BJ (cell line): ENCODE results near the gene PIBF1. TPM values are rescaled to one million over a fixed set of nuclear protein-coding genes. Genes with fewer than 3 reads are reported as not detected.
"Not testable (repeated sequence)": the region's sequence is repeated elsewhere in the genome, so short reads cannot be mapped to it uniquely, and the experiment has no call there.

Source experiments
- CTCF ChIA-PET: fragments of 350-600 bp; formaldehyde crosslinking; extraction: SDS; loops from one replicate; lab custom pipeline; 2021; ENCODE audit warnings: antibody characterized with exemption, inconsistent platforms; lab: Yijun Ruan, JAX
- POLR2A ChIA-PET: fragments of 300-600 bp; sonication (Branson Sonifier 250); formaldehyde crosslinking; extraction: SDS; loops from one replicate; lab custom pipeline; 2021; ENCODE audit warnings: antibody characterized with exemption; lab: Charles Lee
- DNase-seq: peaks from one replicate; pipeline ENCODE4 v3.0.0-alpha.2; 2011; ENCODE audit warnings: low read depth
- H3K27me3 ChIP-seq: 2 replicates; pipeline ENCODE4 v1.6.0; 2011; ENCODE audit warnings: low read length; ENCODE audit not compliant: control insufficient read depth, insufficient read depth
- H3K36me3 ChIP-seq: 2 replicates; pipeline ENCODE4 v1.5.1; 2011; ENCODE audit warnings: low read length; ENCODE audit not compliant: control insufficient read depth, insufficient read depth
- H3K4me3 ChIP-seq: 2 replicates; pipeline ENCODE4 v1.5.1; 2011; ENCODE audit warnings: low read depth, mild to moderate bottlenecking, control low read depth, low read length
- CTCF ChIP-seq: IDR thresholded peaks from 2 replicates; pipeline ENCODE4 v1.5.1; 2011; ENCODE audit warnings: low read depth, mild to moderate bottlenecking, control low read depth, inconsistent platforms, low read length, moderate library complexity; ENCODE audit not compliant: insufficient read depth
- polyA plus RNA-seq: library from polyadenylated mRNA; depleted of rRNA; stranded (reverse); fragments of >200 nt; gene quantifications from 2 replicates; pipeline ENCODE4 v1.2.3, GENCODE V29; 2011

The PIBF1 gene
- polyA plus RNA-seq, 1 experiment, result 1.7 TPM

GRCh38 chr13:73045031-73045430, 263.1 kb downstream of the PIBF1 start:
- POLR2A ChIA-PET, result no interaction called here
- Histone ChIP-seq H3K36me3 (no peaks in the 10 kb centered on the region), H3K27me3 (no peaks in the 10 kb centered on the region), H3K4me3 (no peak overlapping the region)
- no peak for TF ChIP-seq CTCF
- CTCF ChIA-PET, result no interaction called here
- no peak for DNase-seq

DNA sequence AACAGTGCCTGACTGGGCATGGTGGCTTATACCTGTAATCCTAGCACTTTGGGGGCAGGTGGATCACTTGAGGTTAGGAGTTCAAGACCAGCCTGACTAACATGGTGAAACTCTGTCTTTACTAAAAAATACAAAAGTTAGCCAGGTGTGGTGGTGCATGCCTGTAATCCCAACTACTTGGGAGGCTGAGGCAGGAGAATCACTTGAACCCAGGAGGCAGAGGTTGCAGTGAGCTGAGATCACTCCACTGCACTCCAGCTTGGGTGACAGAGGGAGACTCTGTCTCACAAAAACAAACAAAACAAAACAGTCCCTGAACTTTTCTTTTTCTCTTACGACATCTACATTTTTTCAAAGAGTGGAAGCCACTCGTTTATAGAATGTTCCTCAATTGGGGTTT, 266.7 kb downstream of the PIBF1 start:
- H3K4me3 ChIP-seq, DNase-seq, H3K27me3 ChIP-seq, H3K36me3 ChIP-seq, POLR2A ChIA-PET: not testable (repeated sequence)
- CTCF ChIA-PET, result interaction anchor here (0.6 kb wide), 1 partner anchor 1929 kb away, joined by 3 read pairs; no protein-coding TSS in a partner anchor

DNA sequence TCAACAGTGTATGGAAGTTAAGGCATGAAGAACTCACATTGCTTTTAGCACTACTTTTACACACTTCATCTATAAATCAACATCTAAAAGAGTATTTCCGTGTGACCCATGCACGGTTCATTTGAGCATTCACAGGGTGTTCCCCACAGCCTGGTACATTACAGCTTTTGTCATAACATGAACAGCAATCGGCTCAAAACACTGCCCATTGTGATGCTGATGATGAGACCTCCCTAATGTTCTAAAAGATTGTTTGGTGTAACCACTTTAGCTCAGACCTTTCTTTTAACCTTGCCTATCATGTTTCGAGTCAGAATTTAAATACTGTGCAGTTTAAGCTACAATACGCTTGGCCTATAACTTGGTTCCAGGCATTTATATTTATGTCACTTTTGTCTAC, 272.8 kb downstream of the PIBF1 start:
- POLR2A ChIA-PET, result no interaction called here
- DNase-seq, result no peak
- H3K27me3 ChIP-seq, result no peaks in the 10 kb centered on the region
- no peaks in the 10 kb centered on the region for H3K36me3 ChIP-seq
- no peak for TF ChIP-seq CTCF
- no peak overlapping the region for H3K4me3 ChIP-seq
- CTCF ChIA-PET, result no interaction called here

GRCh38 chr13:73055813-73056564, 274.1 kb downstream of the PIBF1 start:
- POLR2A ChIA-PET, result no interaction called here
- CTCF ChIA-PET, result interaction anchor here (0.6 kb wide), 1 partner anchor 82 kb away, joined by 3 read pairs; no protein-coding TSS in a partner anchor
- H3K4me3 ChIP-seq, result no peak overlapping the region
- H3K36me3 ChIP-seq, result no peaks in the 10 kb centered on the region
- no peak for TF ChIP-seq CTCF
- no peaks in the 10 kb centered on the region for H3K27me3 ChIP-seq
- no peak for DNase-seq

DNA sequence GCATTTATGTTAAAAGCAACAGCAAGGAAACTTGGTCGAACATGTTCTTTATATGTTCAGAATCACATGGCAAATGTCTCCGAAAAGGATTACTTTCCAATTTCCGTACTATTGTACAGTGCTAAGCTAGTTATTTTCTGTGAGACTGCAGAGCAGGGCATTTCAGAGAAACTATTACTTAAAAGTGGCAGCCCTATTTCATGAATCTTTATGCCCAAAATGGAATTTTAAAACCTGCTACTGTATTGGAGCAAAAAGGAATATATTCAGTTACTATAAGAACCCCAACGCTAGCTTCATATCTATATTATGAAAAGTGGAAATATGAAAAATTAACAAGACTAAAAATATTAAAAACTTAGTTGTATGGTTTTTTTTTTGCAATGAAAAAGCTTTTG, 274.6 kb downstream of the PIBF1 start:
- ChIA-PET CTCF (no interaction called here), POLR2A (interaction anchor here (0.7 kb wide), 1 partner anchor 145 kb away, joined by 7 read pairs; no protein-coding TSS in a partner anchor)
- no peaks in the 10 kb centered on the region for H3K27me3 ChIP-seq
- no peak for DNase-seq
- no peak for TF ChIP-seq CTCF
- H3K36me3 ChIP-seq, result no peaks in the 10 kb centered on the region
- no peak overlapping the region for H3K4me3 ChIP-seq
